HepG2 (cell line): Measurements from ENCODE around the gene TCOF1. TPM values are rescaled to one million over a fixed set of nuclear protein-coding genes. Genes with fewer than 3 reads are reported as not detected.
A peak's percentile ranks its signal among the peaks of the same experiment; 100 is the strongest.

Source experiments
- ATAC-seq: fragments of 200-7000 bp; cut with Tn5 transposase; 3 replicates; pipeline ENCODE4 v1.9.1; 2020; ENCODE audit warnings: mild to moderate bottlenecking, moderate library complexity
- BruUV-seq: library from RNA; stranded (reverse); fragments of 400-500 nt; replicated peaks from 2 replicates; lab custom pipeline; 2021; lab: Mats Ljungman, UMichigan
- CTCF ChIA-PET: fragments of 300-600 bp; formaldehyde crosslinking; extraction: SDS; loops from one replicate; lab custom pipeline; 2021; ENCODE audit warnings: low total read pairs, inconsistent platforms, low intra/inter-chr PET ratio; lab: Yijun Ruan, JAX
- POLR2A ChIA-PET: fragments of 350-600 bp; sonication (Branson Sonifier 250); formaldehyde crosslinking; loops from one replicate; lab custom pipeline; 2020; ENCODE audit warnings: antibody characterized with exemption, inconsistent platforms; lab: Yijun Ruan, JAX
- DNase-seq: peaks from one replicate; pipeline ENCODE4 v3.0.0-alpha.2; 2015; ENCODE audit warnings: low spot score
- FAIRE-seq: peaks from 3 replicates; lab custom pipeline; 2011; peaks lifted over from hg19 to GRCh38; lab: Jason Lieb, UNC
- H2AFZ ChIP-seq: one replicate; pipeline ENCODE4 v1.6.1; 2011; ENCODE audit warnings: low read length, inconsistent platforms
- H3K27ac ChIP-seq: fragments of 300-600 bp; 3 replicates; pipeline ENCODE4 v1.8.0; 2011; ENCODE audit warnings: mixed run types, mild to moderate bottlenecking, mixed read lengths, low read length, inconsistent platforms; ENCODE audit not compliant: insufficient read depth; ENCODE audit errors: extremely low read length
- H3K27me3 ChIP-seq, 2 experiments: fragments of 200-600 bp in 1 of 2; 2 replicates in 1 of 2; 3 replicates in 1 of 2; pipeline versions ENCODE4 v1.6.0 to v1.8.0; 2011; ENCODE audit warnings: low read length in 2 of 2, mild to moderate bottlenecking in 2 of 2, moderate library complexity in 2 of 2, inconsistent platforms in 1 of 2; ENCODE audit not compliant: insufficient read depth in 2 of 2, control insufficient read depth in 1 of 2
- H3K36me3 ChIP-seq, 2 experiments: fragments of 200-600 bp in 1 of 2; replicated peaks in 1 of 2; 2 replicates in 1 of 2; 3 replicates in 1 of 2; pipeline versions ENCODE4 v1.5.1 to v1.8.0; 2011; ENCODE audit warnings: low read length in 2 of 2, inconsistent platforms in 1 of 2; ENCODE audit not compliant: insufficient read depth in 2 of 2, control insufficient read depth in 1 of 2
- H3K4me1 ChIP-seq: 2 replicates; pipeline ENCODE4 v1.5.1; 2012; ENCODE audit warnings: low read length, inconsistent platforms; ENCODE audit not compliant: insufficient read depth
- H3K4me2 ChIP-seq: 2 replicates; pipeline ENCODE4 v1.6.0; 2011; ENCODE audit warnings: low read depth, low read length, inconsistent platforms
- H3K4me3 ChIP-seq, 3 experiments: fragments of 200-600 bp in 1 of 3; sonication (generic), shearing (Covaris generic) in 1 of 3; replicated peaks in 1 of 3; 2 replicates each; pipeline ENCODE4 v1.5.1; 2011 to 2016; ENCODE audit warnings: low read length in 3 of 3, inconsistent platforms in 2 of 3, low read depth in 2 of 3, mild to moderate bottlenecking in 2 of 3, control low read depth in 1 of 3, mixed read lengths in 1 of 3; ENCODE audit not compliant: insufficient read depth in 1 of 3
- H3K79me2 ChIP-seq: one replicate; pipeline ENCODE4 v1.6.1; 2011; ENCODE audit warnings: low read length, inconsistent platforms; ENCODE audit not compliant: insufficient read depth
- H3K9ac ChIP-seq: 2 replicates; pipeline ENCODE4 v1.6.0; 2011; ENCODE audit warnings: mild to moderate bottlenecking, low read depth, low read length, inconsistent platforms; ENCODE audit not compliant: insufficient read depth
- H3K9me3 ChIP-seq: 2 replicates; pipeline ENCODE4 v1.5.1; 2012; ENCODE audit warnings: mild to moderate bottlenecking, low read length
- H4K20me1 ChIP-seq: 2 replicates; pipeline ENCODE4 v1.6.0; 2011; ENCODE audit warnings: inconsistent platforms, mild to moderate bottlenecking, low read length, moderate library complexity; ENCODE audit not compliant: insufficient read depth
- HNRNPLL ChIP-seq: fragments of 200-400 bp; formaldehyde crosslinking; IDR thresholded peaks from 2 replicates; pipeline ENCODE4 v1.6.1; 2017; ENCODE audit warnings: mild to moderate bottlenecking, low read depth, low read length; ENCODE audit not compliant: poor library complexity, severe bottlenecking
- MNT ChIP-seq: fragments of 450-650 bp; IDR thresholded peaks from 2 replicates; pipeline ENCODE4 v1.6.1; 2016
- MTA1 ChIP-seq: sonication (generic); formaldehyde crosslinking; IDR thresholded peaks from 2 replicates; pipeline ENCODE4 v1.4.0; 2020; ENCODE audit warnings: missing genetic modification reagents, mild to moderate bottlenecking, borderline replicate concordance
- RAD51 ChIP-seq: fragments of 450-650 bp; IDR thresholded peaks from 2 replicates; pipeline ENCODE4 v1.6.1; 2016; ENCODE audit warnings: borderline replicate concordance
- SMARCC2 ChIP-seq: fragments of 450-650 bp; IDR thresholded peaks from 2 replicates; pipeline ENCODE4 v1.6.1; 2017; ENCODE audit warnings: antibody characterized with exemption, mild to moderate bottlenecking
- SP140L ChIP-seq: sonication (generic); formaldehyde crosslinking; IDR thresholded peaks from 2 replicates; pipeline ENCODE4 v1.4.0; 2020; ENCODE audit warnings: missing genetic modification reagents, borderline replicate concordance
- TCF7L2 ChIP-seq: IDR thresholded peaks from 2 replicates; pipeline ENCODE4 v1.6.1; 2011; ENCODE audit warnings: mild to moderate bottlenecking, low read depth, low read length, moderate library complexity
- ZNF225 ChIP-seq: sonication (generic); formaldehyde crosslinking; IDR thresholded peaks from 2 replicates; pipeline ENCODE4 v1.4.0; 2020; ENCODE audit warnings: mild to moderate bottlenecking, missing genetic modification reagents
- ZNF629 ChIP-seq: sonication (generic); formaldehyde crosslinking; conservative IDR thresholded peaks from 2 replicates; pipeline ENCODE4 v1.5.0; 2020; ENCODE audit warnings: missing genetic modification reagents
- ZZZ3 ChIP-seq: sonication (generic); formaldehyde crosslinking; IDR thresholded peaks from 2 replicates; pipeline ENCODE4 v1.4.0; 2020; ENCODE audit warnings: missing genetic modification reagents, mild to moderate bottlenecking, borderline replicate concordance
- WGBS: methylation state at CpG from one replicate; pipeline ENCODE4 v1.1.6; 2017; ENCODE audit warnings: low lambda C conversion rate; 5-methylcytosine and 5-hydroxymethylcytosine counted together
- in situ Hi-C: cut with HindIII; loops from 2 replicates; pipeline ENCODE4 v1.10.0; 2017; ENCODE audit warnings: low pct_unique_long_range_greater_than_20kb; ENCODE audit not compliant: extremely low pct_ligation_motif_present
- intact Hi-C: fragments of 100-400 bp; cut with micrococcal nuclease; formaldehyde crosslinking; loops from one replicate; pipeline ENCODE4 v1.10.0; 2022; ENCODE audit not compliant: unreplicated experiment
- polyA plus RNA-seq, 8 experiments: library from polyadenylated mRNA; depleted of rRNA in 3 of 8; stranded (reverse) in 7 of 8; unstranded in 1 of 8; fragments of >200 nt; fragmentation: Illumina TruSeq in 4 of 8; extraction: Trizol in 4 of 8; gene quantifications; 2 replicates each; pipeline versions ENCODE4 v1.2.1 to v1.2.3, GENCODE V29; 2011 to 2016; ENCODE audit warnings: low read depth in 4 of 8, missing spikeins in 1 of 8, mixed read lengths in 1 of 8; ENCODE audit not compliant: insufficient read depth in 1 of 8
- total RNA-seq, 5 experiments: library from RNA; depleted of rRNA; stranded (reverse); fragments of >200 nt; fragmentation: Illumina TruSeq; extraction: Trizol; gene quantifications; 2 replicates each; pipeline ENCODE4 v1.2.3, GENCODE V29; 2016; ENCODE audit warnings: low read depth in 1 of 5
- TF ChIP-seq, protein P1 (sequence below): sonication (generic); formaldehyde crosslinking; IDR thresholded peaks from 2 replicates; pipeline ENCODE4 v1.4.0; 2020; ENCODE audit warnings: missing genetic modification reagents
- TF ChIP-seq, protein P2 (sequence below): sonication (generic); formaldehyde crosslinking; IDR thresholded peaks from 2 replicates; pipeline ENCODE4 v1.4.0; 2020; ENCODE audit warnings: missing genetic modification reagents

TCOF1 gene
- total and polyA plus RNA-seq, 2 of the 13 experiments (the other 11 are each of a cell fraction or from before 2014, with no cell fraction given), result 10.1 to 41.6 TPM

DNA sequence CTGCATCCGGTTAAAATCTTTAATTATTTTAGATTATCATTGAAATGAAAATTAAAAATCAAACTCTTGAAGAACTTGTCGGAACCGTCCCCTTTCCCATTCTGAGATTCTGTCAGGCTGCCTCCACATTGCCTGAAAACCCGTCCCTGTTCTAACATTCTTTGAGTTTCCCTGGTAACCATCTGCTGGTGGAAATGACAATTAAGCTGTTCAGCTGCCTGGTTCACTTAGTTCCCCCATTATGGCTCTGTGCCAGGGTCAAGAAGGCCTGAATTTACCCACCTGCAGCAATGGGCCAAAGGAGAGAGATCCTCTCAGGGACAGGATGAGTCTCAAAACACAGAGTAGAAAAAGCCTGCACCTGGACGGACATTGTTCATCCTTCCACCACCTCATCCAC lies 11.8 kb upstream of the TCOF1 start:
- Histone ChIP-seq H3K4me1 (peaks cover 47% of the 10 kb centered on the region), H3K9ac (no peak overlapping the region), H4K20me1 (no peaks in the 10 kb centered on the region), H3K36me3 (no peaks in the 10 kb centered on the region), H3K4me2 (no peak overlapping the region), H3K27ac (no peak overlapping the region), H3K4me3 (no peak overlapping the region), H3K79me2 (no peaks in the 10 kb centered on the region), H3K27me3 (no peaks in the 10 kb centered on the region; a peak in 1 of 5 replicates), H3K9me3 (no peaks in the 10 kb centered on the region), H2AFZ (no peak overlapping the region)
- 76% methylated on average over 5 of the region's 5 CpGs for WGBS
- in situ Hi-C loops, result no loop called here
- TF ChIP-seq SMARCC2, result no peak
- TF ChIP-seq, protein P1, sequence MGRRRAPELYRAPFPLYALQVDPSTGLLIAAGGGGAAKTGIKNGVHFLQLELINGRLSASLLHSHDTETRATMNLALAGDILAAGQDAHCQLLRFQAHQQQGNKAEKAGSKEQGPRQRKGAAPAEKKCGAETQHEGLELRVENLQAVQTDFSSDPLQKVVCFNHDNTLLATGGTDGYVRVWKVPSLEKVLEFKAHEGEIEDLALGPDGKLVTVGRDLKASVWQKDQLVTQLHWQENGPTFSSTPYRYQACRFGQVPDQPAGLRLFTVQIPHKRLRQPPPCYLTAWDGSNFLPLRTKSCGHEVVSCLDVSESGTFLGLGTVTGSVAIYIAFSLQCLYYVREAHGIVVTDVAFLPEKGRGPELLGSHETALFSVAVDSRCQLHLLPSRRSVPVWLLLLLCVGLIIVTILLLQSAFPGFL (CRISPR knock-in tag), result no peak
- no peak for TF ChIP-seq HNRNPLL
- peak; percentile 21; the same call in 1 of the 2 replicates for TF ChIP-seq ZNF629 (CRISPR knock-in tag)
- no peak for TF ChIP-seq ZZZ3 (CRISPR knock-in tag)
- no peak for TF ChIP-seq MTA1 (CRISPR knock-in tag)
- no peak for TF ChIP-seq TCF7L2
- TF ChIP-seq, protein P2, sequence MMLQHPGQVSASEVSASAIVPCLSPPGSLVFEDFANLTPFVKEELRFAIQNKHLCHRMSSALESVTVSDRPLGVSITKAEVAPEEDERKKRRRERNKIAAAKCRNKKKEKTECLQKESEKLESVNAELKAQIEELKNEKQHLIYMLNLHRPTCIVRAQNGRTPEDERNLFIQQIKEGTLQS (CRISPR knock-in tag), result no peak
- no TSS peak for BruUV-seq
- intact Hi-C loops, result no loop called here
- ChIA-PET POLR2A (no interaction called here), CTCF (no interaction called here)
- DNase-seq, result no peak
- ATAC-seq, result no peak
- FAIRE-seq, result no peak

DNA sequence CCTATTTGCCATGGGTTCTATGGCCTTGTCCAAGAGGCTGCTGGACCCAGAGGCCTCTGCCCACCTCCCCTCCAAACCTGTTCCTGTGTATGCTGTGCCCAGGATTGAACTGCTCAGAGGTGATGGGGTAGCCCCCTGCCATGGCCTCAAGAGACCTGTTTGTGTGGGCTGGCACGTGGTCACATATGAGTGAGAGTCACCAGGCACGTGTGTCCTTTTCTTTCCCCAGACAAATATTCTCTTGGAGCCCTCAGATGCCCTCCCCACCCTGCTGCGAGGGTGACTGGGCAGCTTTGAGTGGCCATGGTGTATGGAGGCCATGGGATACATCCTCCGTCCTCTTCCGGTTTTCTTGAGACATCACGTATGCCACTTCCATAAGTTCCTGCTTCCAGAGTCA lies 10.9 kb upstream of the TCOF1 start:
- Histone ChIP-seq H3K9ac (no peak overlapping the region), H3K4me2 (no peak overlapping the region), H3K27me3 (no peaks in the 10 kb centered on the region; a peak in 1 of 5 replicates), H3K27ac (no peak overlapping the region), H2AFZ (no peak overlapping the region), H3K36me3 (no peaks in the 10 kb centered on the region), H3K79me2 (no peaks in the 10 kb centered on the region), H4K20me1 (no peaks in the 10 kb centered on the region), H3K4me3 (no peak overlapping the region), H3K9me3 (no peaks in the 10 kb centered on the region), H3K4me1 (peaks cover 56% of the 10 kb centered on the region)
- DNase-seq (no peak), ATAC-seq (no peak), FAIRE-seq (no peak)
- TF ChIP-seq ZNF225 (CRISPR knock-in tag), result no peak
- no peak for TF ChIP-seq SP140L
- no peak for TF ChIP-seq RAD51
- TF ChIP-seq MNT, result peak; percentile 92
- intact Hi-C loops, result no loop called here
- POLR2A ChIA-PET, result no interaction called here
- WGBS, result 84% methylated on average over 4 of the region's 6 CpGs
- no TSS peak for BruUV-seq
- CTCF ChIA-PET, result no interaction called here
- in situ Hi-C loops, result no loop called here
